ENCODE data around the gene KIRREL3. TPM values are rescaled to one million over a fixed set of nuclear protein-coding genes. Genes with fewer than 3 reads are reported as not detected.

Gene KIRREL3
- total RNA-seq, 5 donors from 2014 or later (not counting 1 experiment from before 2014, with no cell fraction given), result not detected

- WGBS (ENCODE audit: insufficient coverage), result 75% methylated on average over 12 of the region's 20 CpGs
- Histone ChIP-seq H3K4me1 (ENCODE audit: control insufficient read depth in 1 of 2, extremely low read depth in 1 of 2, insufficient read depth in 2 of 2, low read length in 2 of 2) (no peaks in the 10 kb centered on the region), H3K9me3 (no peaks in the 10 kb centered on the region), H3K36me3 (ENCODE audit: control insufficient read depth in 2 of 2, extremely low read depth in 1 of 2, insufficient read depth in 1 of 2, low read length in 1 of 2) (no peaks in the 10 kb centered on the region), H3K27me3 (replicated peaks in 1 of 2; ENCODE audit: control insufficient read depth in 2 of 2, extremely low read depth in 1 of 2, insufficient read depth in 2 of 2, low read length in 1 of 2) (peaks cover 0 to 28% of the 10 kb centered on the region in 2 experiments), H3K27ac (ENCODE audit: low read length) (no peak overlapping the region), H3K4me3 (ENCODE audit: control insufficient read depth in 1 of 2, extremely low read depth in 1 of 2, low read length in 1 of 2) (no peak overlapping the region)
- Mint-ChIP-seq H3K36me3 (no peaks in the 10 kb centered on the region), H3K27me3 (peaks cover 0 to 8% of the 10 kb centered on the region in 2 donors), H3K4me1 (no peaks in the 10 kb centered on the region), H3K27ac (no peak overlapping the region), H3K9me3 (no peaks in the 10 kb centered on the region), H3K4me3 (no peak overlapping the region)
- ChIA-PET POLR2A (no interaction called here), CTCF (no interaction called here)
- DNase-seq (no peak), ATAC-seq (replicated peaks in 1 of 4) (no peak)
Observed at GRCh38 chr11:126456783-126457542, 543.6 kb downstream of the KIRREL3 start.

- 90% methylated on average over 14 of the region's 15 CpGs for WGBS (ENCODE audit: insufficient coverage)
- Histone ChIP-seq H3K36me3 (ENCODE audit: control insufficient read depth in 2 of 2, extremely low read depth in 1 of 2, insufficient read depth in 1 of 2, low read length in 1 of 2) (no peaks in the 10 kb centered on the region), H3K4me3 (ENCODE audit: control insufficient read depth in 1 of 2, extremely low read depth in 1 of 2, low read length in 1 of 2) (no peak overlapping the region), H3K4me1 (ENCODE audit: control insufficient read depth in 1 of 2, extremely low read depth in 1 of 2, insufficient read depth in 2 of 2, low read length in 2 of 2) (no peaks in the 10 kb centered on the region), H3K27me3 (replicated peaks in 1 of 2; ENCODE audit: control insufficient read depth in 2 of 2, extremely low read depth in 1 of 2, insufficient read depth in 2 of 2, low read length in 1 of 2) (peaks cover 0 to 28% of the 10 kb centered on the region in 2 experiments), H3K9me3 (no peaks in the 10 kb centered on the region), H3K27ac (ENCODE audit: low read length) (no peak overlapping the region)
- peaks cover 0 to 8% of the 10 kb centered on the region in 2 donors for H3K27me3 Mint-ChIP-seq
- ChIA-PET CTCF (no interaction called here), POLR2A (no interaction called here)
- DNase-seq, result no peak
- no peak for ATAC-seq (replicated peaks in 1 of 4)
- no peaks in the 10 kb centered on the region for H3K4me1 Mint-ChIP-seq
- H3K27ac Mint-ChIP-seq, result no peak overlapping the region
- H3K4me3 Mint-ChIP-seq, result no peak overlapping the region
- no peaks in the 10 kb centered on the region for H3K36me3 Mint-ChIP-seq
- H3K9me3 Mint-ChIP-seq, result peaks cover 0 to 2% (median 0%) of the 10 kb centered on the region in 3 donors
Observed at GRCh38 chr11:126456089-126456488, 544.5 kb downstream of the KIRREL3 start.

- DNase-seq (no peak), ATAC-seq (replicated peaks in 1 of 4) (no peak)
- H3K9me3 Mint-ChIP-seq, result peaks cover 0 to 14% (median 4%) of the 10 kb centered on the region in 3 donors
- no peak overlapping the region for H3K27ac ChIP-seq (ENCODE audit: low read length)
- no peak overlapping the region for H3K27ac Mint-ChIP-seq
- H3K4me1 Mint-ChIP-seq, result no peaks in the 10 kb centered on the region
- ChIA-PET CTCF (no interaction called here), POLR2A (no interaction called here)
- H3K36me3 ChIP-seq (ENCODE audit: control insufficient read depth in 2 of 2, extremely low read depth in 1 of 2, insufficient read depth in 1 of 2, low read length in 1 of 2), result no peaks in the 10 kb centered on the region
- H3K27me3 Mint-ChIP-seq, result no peaks in the 10 kb centered on the region
- H3K9me3 ChIP-seq, result no peaks in the 10 kb centered on the region
- WGBS (ENCODE audit: insufficient coverage), result 91% methylated on average over 18 of the region's 24 CpGs
- H3K27me3 ChIP-seq (replicated peaks in 1 of 2; ENCODE audit: control insufficient read depth in 2 of 2, extremely low read depth in 1 of 2, insufficient read depth in 2 of 2, low read length in 1 of 2), result peaks cover 0 to 16% of the 10 kb centered on the region in 2 experiments
- no peak overlapping the region for H3K4me3 ChIP-seq (ENCODE audit: control insufficient read depth in 1 of 2, extremely low read depth in 1 of 2, low read length in 1 of 2)
- H3K4me3 Mint-ChIP-seq, result no peak overlapping the region
- no peaks in the 10 kb centered on the region for H3K36me3 Mint-ChIP-seq
- no peaks in the 10 kb centered on the region for H3K4me1 ChIP-seq (ENCODE audit: control insufficient read depth in 1 of 2, extremely low read depth in 1 of 2, insufficient read depth in 2 of 2, low read length in 2 of 2)
Observed at GRCh38 chr11:126452241-126453101, 548.1 kb downstream of the KIRREL3 start.

GRCh38 chr11:126451211-126451802, 549.3 kb downstream of the KIRREL3 start:
- H3K4me3 Mint-ChIP-seq, result no peak overlapping the region
- peaks cover 0 to 14% (median 4%) of the 10 kb centered on the region in 3 donors for H3K9me3 Mint-ChIP-seq
- H3K4me1 Mint-ChIP-seq, result no peaks in the 10 kb centered on the region
- no peak overlapping the region for H3K4me3 ChIP-seq (ENCODE audit: control insufficient read depth in 1 of 2, extremely low read depth in 1 of 2, low read length in 1 of 2)
- no peaks in the 10 kb centered on the region for H3K4me1 ChIP-seq (ENCODE audit: control insufficient read depth in 1 of 2, extremely low read depth in 1 of 2, insufficient read depth in 2 of 2, low read length in 2 of 2)
- ChIA-PET POLR2A (no interaction called here), CTCF (no interaction called here)
- H3K36me3 ChIP-seq (ENCODE audit: control insufficient read depth in 2 of 2, extremely low read depth in 1 of 2, insufficient read depth in 1 of 2, low read length in 1 of 2), result no peaks in the 10 kb centered on the region
- 92% methylated on average over 11 of the region's 15 CpGs for WGBS (ENCODE audit: insufficient coverage)
- no peak for DNase-seq
- H3K27ac ChIP-seq (ENCODE audit: low read length), result no peak overlapping the region
- no peak for ATAC-seq (replicated peaks in 1 of 4)
- H3K27me3 ChIP-seq (replicated peaks in 1 of 2; ENCODE audit: control insufficient read depth in 2 of 2, extremely low read depth in 1 of 2, insufficient read depth in 2 of 2, low read length in 1 of 2), result peaks cover 0 to 16% of the 10 kb centered on the region in 2 experiments
- no peaks in the 10 kb centered on the region for H3K9me3 ChIP-seq
- H3K36me3 Mint-ChIP-seq, result no peaks in the 10 kb centered on the region
- H3K27me3 Mint-ChIP-seq, result no peaks in the 10 kb centered on the region
- H3K27ac Mint-ChIP-seq, result no peak overlapping the region

GRCh38 chr11:126450806-126451205, 549.8 kb downstream of the KIRREL3 start:
- H3K27ac ChIP-seq (ENCODE audit: low read length), result no peak overlapping the region
- ChIA-PET POLR2A (no interaction called here), CTCF (no interaction called here)
- Mint-ChIP-seq H3K27me3 (no peaks in the 10 kb centered on the region), H3K4me1 (no peaks in the 10 kb centered on the region), H3K9me3 (peaks cover 0 to 14% (median 4%) of the 10 kb centered on the region in 3 donors), H3K36me3 (no peaks in the 10 kb centered on the region), H3K27ac (no peak overlapping the region), H3K4me3 (no peak overlapping the region)
- no peaks in the 10 kb centered on the region for H3K9me3 ChIP-seq
- 96% methylated on average over 11 of the region's 11 CpGs for WGBS (ENCODE audit: insufficient coverage)
- no peaks in the 10 kb centered on the region for H3K4me1 ChIP-seq (ENCODE audit: control insufficient read depth in 1 of 2, extremely low read depth in 1 of 2, insufficient read depth in 2 of 2, low read length in 2 of 2)
- peaks cover 0 to 16% of the 10 kb centered on the region in 2 experiments for H3K27me3 ChIP-seq (replicated peaks in 1 of 2; ENCODE audit: control insufficient read depth in 2 of 2, extremely low read depth in 1 of 2, insufficient read depth in 2 of 2, low read length in 1 of 2)
- no peaks in the 10 kb centered on the region for H3K36me3 ChIP-seq (ENCODE audit: control insufficient read depth in 2 of 2, extremely low read depth in 1 of 2, insufficient read depth in 1 of 2, low read length in 1 of 2)
- DNase-seq (no peak), ATAC-seq (replicated peaks in 1 of 4) (no peak)
- H3K4me3 ChIP-seq (ENCODE audit: control insufficient read depth in 1 of 2, extremely low read depth in 1 of 2, low read length in 1 of 2), result no peak overlapping the region

- ATAC-seq (replicated peaks in 1 of 4) (no peak), DNase-seq (no peak)
- Mint-ChIP-seq H3K4me3 (no peak overlapping the region), H3K4me1 (no peaks in the 10 kb centered on the region), H3K27me3 (peaks cover 0 to 3% of the 10 kb centered on the region in 2 donors), H3K36me3 (no peaks in the 10 kb centered on the region), H3K27ac (peak overlapping the region in 1 of 2 donors; percentile 21), H3K9me3 (peaks cover 0 to 14% (median 4%) of the 10 kb centered on the region in 3 donors)
- Histone ChIP-seq H3K27me3 (replicated peaks in 1 of 2; ENCODE audit: control insufficient read depth in 2 of 2, extremely low read depth in 1 of 2, insufficient read depth in 2 of 2, low read length in 1 of 2) (peaks cover 0 to 16% of the 10 kb centered on the region in 2 experiments), H3K36me3 (ENCODE audit: control insufficient read depth in 2 of 2, extremely low read depth in 1 of 2, insufficient read depth in 1 of 2, low read length in 1 of 2) (no peaks in the 10 kb centered on the region), H3K27ac (ENCODE audit: low read length) (no peak overlapping the region), H3K9me3 (no peaks in the 10 kb centered on the region), H3K4me3 (ENCODE audit: control insufficient read depth in 1 of 2, extremely low read depth in 1 of 2, low read length in 1 of 2) (no peak overlapping the region), H3K4me1 (ENCODE audit: control insufficient read depth in 1 of 2, extremely low read depth in 1 of 2, insufficient read depth in 2 of 2, low read length in 2 of 2) (no peaks in the 10 kb centered on the region)
- ChIA-PET CTCF (no interaction called here), POLR2A (no interaction called here)
- 84% methylated on average over 7 of the region's 7 CpGs for WGBS (ENCODE audit: insufficient coverage)
Observed at GRCh38 chr11:126450198-126450597, 550.4 kb downstream of the KIRREL3 start.
